Endothelial cell of hepatic sinusoid (primary cell): ENCODE measurements around the gene RBCK1.
"Not testable (repeated sequence)": the region's sequence is repeated elsewhere in the genome, so short reads cannot be mapped to it uniquely, and the experiment has no call there.

ENCODE experiments used
- in situ Hi-C: cut with HindIII; loops from 2 replicates; pipeline ENCODE4 v1.10.0; 2017; ENCODE audit warnings: low sequenced_read_pairs

RBCK1 gene

GRCh38 chr20:375265-375889 is 32.7 kb upstream of the RBCK1 start:
- in situ Hi-C loops = no loop called here

DNA sequence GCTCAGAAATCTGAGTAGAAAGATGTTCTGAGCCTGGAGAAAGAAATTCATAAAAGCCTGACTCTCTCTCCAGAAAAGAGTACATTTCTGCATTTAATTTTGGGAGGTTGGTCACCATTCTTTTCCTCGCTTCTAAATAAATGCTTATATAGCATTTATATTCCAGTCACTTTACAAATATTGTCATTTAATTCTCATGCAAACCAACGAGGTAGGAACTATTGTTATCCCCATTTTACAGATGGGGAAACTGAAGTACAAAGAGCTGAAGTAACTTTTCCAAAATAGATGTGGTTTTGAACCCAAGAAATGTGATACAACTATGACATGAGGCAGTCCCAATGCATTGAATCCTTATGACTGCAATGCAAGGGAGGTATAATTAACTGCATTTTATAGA is 32.0 kb upstream of the RBCK1 start:
- in situ Hi-C loops = no loop called here

GRCh38 chr20:376750-377149 is 31.3 kb upstream of the RBCK1 start:
- in situ Hi-C loops = no loop called here

GRCh38 chr20:377578-377977 is 30.5 kb upstream of the RBCK1 start:
- in situ Hi-C loops = not testable (repeated sequence)

GRCh38 chr20:378961-379336 is 29.1 kb upstream of the RBCK1 start:
- in situ Hi-C loops = no loop called here

DNA sequence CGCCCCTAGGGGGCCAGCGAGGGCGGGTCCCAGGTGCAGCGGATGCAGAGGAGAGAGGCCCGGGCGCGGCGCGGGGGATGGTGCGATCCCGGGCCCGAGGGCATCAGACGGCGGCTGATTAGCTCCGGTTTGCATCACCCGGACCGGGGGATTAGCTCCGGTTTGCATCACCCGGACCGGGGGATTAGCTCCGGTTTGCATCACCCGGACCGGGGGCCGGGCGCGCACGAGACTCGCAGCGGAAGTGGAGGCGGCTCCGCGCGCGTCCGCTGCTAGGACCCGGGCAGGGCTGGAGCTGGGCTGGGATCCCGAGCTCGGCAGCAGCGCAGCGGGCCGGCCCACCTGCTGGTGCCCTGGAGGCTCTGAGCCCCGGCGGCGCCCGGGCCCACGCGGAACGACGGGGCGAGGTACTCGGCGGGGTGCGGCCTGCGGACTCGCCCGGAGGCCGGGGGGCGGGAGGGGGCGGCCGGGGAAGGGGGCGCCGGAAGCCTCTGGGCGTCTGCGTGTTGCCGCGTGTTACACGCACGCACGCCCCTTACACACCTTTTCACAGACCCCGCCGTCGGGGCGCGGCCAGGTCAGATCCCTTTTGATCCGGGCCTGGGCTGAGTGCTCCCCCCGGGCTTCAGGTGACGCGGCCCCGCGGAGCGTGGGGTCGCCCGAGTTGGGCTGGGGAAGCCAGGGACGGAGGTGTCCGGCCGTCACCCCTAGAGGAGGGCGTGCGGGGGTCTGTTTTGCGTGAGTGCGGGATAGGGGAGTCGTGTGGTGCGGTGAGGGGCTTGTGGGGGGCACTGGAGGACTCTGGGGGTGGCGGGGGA is 27.1 kb upstream of the RBCK1 start:
- in situ Hi-C loops = loop anchor here (5.0 kb wide), 2 partner anchors 49 to 51 kb away; no protein-coding TSS in a partner anchor

- in situ Hi-C loops = loop anchor here (5.0 kb wide), 2 partner anchors 49 to 51 kb away; no protein-coding TSS in a partner anchor
Observed at GRCh38 chr20:381581-382290, 26.4 kb upstream of the RBCK1 start.

DNA sequence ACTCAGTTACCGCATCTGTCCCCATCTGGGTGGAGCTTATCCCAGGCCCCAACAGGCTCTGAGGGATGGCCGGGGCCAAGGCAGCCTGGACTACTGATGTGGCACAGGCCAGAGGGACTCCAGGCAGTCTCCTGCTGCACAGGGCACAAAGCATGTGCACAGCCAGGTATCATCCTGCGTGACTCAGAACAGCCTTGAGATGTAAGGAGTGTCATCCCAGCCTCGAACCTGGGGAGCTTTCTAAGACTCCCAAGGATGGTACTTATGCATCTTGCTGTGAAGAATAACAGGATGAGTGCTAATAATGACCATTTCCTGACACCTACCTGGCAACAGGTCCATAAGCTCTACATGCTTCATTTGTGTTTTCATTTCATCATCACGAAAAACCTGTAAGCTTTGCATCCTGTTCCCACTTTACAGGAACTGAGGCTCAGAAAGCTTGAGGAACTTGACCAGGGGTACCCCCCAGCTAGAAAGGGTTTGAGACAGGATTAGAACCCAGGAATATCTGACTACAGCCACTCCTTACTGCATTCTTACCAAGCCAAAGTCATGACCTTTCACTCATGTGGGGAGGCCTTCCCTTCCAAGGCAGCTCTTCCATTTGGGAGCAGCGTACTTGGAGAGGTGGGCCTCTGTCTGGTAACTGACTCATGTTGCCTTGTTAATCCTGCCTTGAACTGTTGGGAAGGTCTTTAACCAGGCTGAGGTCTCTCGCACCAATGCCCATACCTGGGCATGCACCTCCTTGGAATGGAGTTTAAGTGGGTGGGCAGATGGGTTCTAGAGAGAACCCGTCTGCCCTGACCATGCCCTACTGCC is 25.6 kb upstream of the RBCK1 start:
- in situ Hi-C loops = loop anchor here (5.0 kb wide), 2 partner anchors 50 kb away; no protein-coding TSS in a partner anchor

GRCh38 chr20:383889-384288 is 24.2 kb upstream of the RBCK1 start:
- in situ Hi-C loops = loop anchor here (5.0 kb wide), 2 partner anchors 48 to 52 kb away; no protein-coding TSS in a partner anchor

DNA sequence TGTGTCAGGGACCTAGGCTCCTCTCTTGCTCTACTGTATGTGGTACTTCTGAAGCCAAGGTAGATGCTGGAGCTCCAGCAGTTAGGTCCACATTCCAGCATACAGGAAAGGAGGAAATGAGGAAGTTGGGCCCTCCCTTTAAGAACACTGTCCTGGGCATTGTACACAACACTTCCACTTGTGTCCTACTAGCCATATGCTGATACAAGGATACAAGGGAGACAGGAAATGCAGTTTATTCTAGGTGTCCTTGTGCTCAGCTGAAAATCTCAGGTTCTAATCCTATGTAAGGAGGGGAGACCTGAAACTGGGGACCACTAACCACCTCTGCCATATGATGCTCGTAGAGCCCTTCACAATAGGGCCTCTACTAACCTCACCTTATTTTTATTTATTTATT is 23.4 kb upstream of the RBCK1 start:
- in situ Hi-C loops = loop anchor here (5.0 kb wide), 2 partner anchors 48 to 52 kb away; no protein-coding TSS in a partner anchor

DNA sequence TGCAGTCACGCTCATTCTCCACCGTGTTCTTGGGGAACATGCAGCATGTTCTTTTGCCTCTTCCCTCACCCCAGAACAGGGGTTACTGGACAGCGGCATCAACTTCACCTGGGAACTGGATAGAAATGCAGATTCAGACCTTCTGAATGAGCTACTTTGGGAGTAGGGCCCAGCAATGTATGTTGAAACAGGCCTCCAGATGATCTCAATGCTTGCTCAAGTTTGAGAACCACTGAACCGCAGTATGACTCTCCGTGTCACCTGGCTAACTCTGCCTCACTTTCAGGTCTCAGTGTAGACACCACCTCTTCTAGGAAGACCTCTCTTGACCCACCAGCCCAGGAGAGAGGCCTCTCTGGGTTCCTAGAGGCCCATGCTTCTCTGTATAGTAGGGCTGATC is 22.7 kb upstream of the RBCK1 start:
- in situ Hi-C loops = no loop called here

DNA sequence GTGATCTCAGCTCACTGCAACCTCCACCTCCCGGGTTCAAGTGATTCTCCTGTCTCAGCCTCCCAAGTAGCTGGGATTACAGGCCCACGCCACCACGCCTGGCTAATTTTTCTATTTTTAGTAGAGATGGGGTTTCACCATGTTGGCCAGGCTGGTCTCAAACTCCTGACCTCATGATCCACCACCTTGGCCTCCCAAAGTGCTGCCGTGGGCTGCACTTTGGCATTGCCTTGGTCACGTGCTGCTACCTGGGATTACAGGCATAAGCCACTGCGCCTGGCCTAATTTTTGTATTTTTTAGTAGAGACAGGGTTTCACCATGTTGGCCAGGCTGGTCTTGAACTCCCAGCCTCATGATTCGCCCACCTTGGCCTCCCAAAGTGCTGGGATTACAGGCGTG is 21.5 kb upstream of the RBCK1 start:
- in situ Hi-C loops = not testable (repeated sequence)

DNA sequence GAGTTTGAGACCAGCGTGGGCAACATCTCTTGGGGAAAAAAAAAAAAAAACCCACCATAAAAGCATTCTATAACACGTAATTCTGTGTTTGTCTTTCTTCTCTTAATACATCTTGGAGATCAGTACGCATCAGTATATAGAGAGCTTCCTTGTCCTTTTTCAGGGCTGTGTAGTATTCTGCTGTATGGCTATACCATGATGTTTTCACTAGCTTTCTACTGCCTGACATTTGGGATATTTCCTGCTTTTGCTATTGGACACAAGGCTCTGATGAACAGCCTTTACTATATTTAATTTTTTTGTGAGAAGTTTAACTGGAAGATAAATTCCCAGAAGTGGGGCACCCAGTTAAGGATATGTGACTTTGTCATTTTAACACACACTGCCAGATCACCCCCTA is 20.6 kb upstream of the RBCK1 start:
- in situ Hi-C loops = no loop called here

DNA sequence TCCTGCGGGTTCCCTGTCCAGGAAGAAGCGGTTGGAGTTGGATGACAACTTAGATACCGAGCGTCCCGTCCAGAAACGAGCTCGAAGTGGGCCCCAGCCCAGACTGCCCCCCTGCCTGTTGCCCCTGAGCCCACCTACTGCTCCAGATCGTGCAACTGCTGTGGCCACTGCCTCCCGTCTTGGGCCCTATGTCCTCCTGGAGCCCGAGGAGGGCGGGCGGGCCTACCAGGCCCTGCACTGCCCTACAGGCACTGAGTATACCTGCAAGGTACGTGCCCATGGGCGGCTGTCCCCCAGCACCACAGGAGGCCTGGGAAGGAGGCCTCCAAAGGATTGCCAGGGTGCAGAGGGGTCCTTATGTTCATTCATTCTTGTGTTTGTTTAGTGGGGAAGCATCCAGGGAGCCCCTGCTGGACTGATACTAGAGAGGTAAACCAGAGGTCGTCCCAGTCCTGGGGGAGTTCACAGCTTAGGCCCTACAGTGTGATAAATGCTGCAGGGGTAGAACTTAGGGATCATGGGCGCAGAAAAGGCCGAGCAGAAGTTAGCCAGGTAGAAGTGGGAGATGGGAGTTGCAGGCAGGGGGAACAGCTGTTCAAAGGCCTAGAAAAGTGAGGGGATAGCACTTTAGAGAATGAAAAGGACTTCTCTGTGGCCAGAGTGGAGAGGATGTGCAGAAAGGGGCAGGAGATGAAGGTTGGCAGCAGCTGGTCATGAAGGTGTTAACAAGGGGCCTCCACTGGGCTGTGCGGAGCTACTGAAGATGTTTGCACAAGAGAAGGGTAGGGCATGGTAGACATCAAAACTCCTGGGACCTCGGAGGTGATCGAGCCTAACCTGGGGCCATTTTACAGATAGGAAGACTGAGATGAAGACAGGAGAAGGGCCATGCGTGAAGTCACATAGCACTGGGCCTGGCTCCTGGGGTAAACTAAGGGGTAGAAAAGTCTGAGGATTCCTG is 19.8 kb upstream of the RBCK1 start:
- in situ Hi-C loops = no loop called here

DNA sequence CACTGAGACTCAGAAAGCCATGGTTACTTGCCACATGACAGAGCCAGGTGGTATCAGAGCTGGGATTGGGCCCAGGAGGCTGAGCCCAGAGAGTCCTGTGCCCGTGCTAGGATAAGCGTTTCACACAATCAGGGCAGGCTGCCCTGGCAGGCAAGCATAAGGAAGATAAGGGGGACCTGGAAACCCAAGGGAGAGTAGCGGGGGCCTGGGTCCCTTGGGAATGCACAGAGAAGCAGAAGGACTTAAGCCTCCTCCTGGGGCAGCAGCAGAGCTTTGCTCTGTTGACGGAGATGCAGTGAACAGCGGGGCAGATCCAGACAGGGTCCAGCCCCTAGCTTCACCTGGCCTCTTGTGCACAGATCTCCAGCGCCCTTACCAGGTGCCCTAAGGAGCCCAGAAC is 18.9 kb upstream of the RBCK1 start:
- in situ Hi-C loops = no loop called here

DNA sequence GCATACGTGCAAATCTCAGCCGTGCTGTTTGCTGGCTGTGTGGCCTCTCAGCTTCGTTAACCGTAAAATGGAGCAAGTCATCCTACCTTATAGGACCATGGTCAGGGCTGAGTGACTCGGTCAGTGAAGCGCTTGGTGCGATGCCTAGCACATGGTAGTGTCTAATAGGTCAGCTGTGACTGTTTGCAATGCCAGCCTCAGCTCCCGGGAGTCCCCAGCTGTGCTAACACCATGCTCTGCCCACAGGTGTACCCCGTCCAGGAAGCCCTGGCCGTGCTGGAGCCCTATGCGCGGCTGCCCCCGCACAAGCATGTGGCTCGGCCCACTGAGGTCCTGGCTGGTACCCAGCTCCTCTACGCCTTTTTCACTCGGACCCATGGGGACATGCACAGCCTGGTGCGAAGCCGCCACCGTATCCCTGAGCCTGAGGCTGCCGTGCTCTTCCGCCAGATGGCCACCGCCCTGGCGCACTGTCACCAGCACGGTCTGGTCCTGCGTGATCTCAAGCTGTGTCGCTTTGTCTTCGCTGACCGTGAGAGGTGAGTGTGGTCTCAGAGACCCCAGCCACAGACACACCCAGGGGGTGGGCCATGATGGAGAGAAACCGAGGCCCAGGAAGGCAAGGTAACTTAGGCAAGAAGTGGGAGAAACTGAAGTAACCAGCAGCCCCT is 16.9 kb upstream of the RBCK1 start:
- in situ Hi-C loops = no loop called here

- in situ Hi-C loops = not testable (repeated sequence)
Observed at GRCh38 chr20:393296-393695, 14.8 kb upstream of the RBCK1 start.

DNA sequence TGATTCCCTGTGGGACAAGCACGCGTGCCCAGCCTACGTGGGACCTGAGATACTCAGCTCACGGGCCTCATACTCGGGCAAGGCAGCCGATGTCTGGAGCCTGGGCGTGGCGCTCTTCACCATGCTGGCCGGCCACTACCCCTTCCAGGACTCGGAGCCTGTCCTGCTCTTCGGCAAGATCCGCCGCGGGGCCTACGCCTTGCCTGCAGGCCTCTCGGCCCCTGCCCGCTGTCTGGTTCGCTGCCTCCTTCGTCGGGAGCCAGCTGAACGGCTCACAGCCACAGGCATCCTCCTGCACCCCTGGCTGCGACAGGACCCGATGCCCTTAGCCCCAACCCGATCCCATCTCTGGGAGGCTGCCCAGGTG is 11.9 kb upstream of the RBCK1 start:
- in situ Hi-C loops = no loop called here
